Mucosa of descending colon (tissue), 3 donors: Measurements from ENCODE around the gene IDH1. TPM values are rescaled to one million over a fixed set of nuclear protein-coding genes. Genes with fewer than 3 reads are reported as not detected.
"Not testable (repeated sequence)": the region's sequence is repeated elsewhere in the genome, so short reads cannot be mapped to it uniquely, and the experiment has no call there.

Experiments
- ATAC-seq: fragments of 200-7000 bp; cut with Tn5 transposase; one replicate; pipeline ENCODE4 v1.9.1; 2020; ENCODE audit warnings: mild to moderate bottlenecking, moderate library complexity
- DNase-seq, 3 donors: peaks; one replicate each; pipeline ENCODE4 v3.0.0-alpha.2; 2020
- H3K36me3 ChIP-seq: fragments of 200-600 bp; one replicate; pipeline ENCODE4 v1.8.0; 2021; ENCODE audit warnings: low read depth, mild to moderate bottlenecking
- H3K4me1 ChIP-seq: fragments of 200-600 bp; one replicate; pipeline ENCODE4 v1.8.0; 2021; ENCODE audit warnings: low read depth, mild to moderate bottlenecking
- H3K4me3 ChIP-seq: fragments of 200-600 bp; one replicate; pipeline ENCODE4 v1.8.0; 2021; ENCODE audit warnings: mild to moderate bottlenecking
- H3K9me3 ChIP-seq: fragments of 200-600 bp; one replicate; pipeline ENCODE4 v1.8.0; 2021; ENCODE audit warnings: mild to moderate bottlenecking
- intact Hi-C, 2 donors: fragments of 100-400 bp; cut with DNase I in 1 of 2; cut with micrococcal nuclease in 1 of 2; formaldehyde crosslinking; loops; one replicate each; pipeline versions ENCODE4 v1.11.0 to v1.11.1; 2022; cut with DNase I, micrococcal nuclease
- total RNA-seq, 3 donors: library from RNA; stranded (reverse); fragmentation: NEBNext Ultra II Directional in 2 of 3; extraction: Animal tissue kit (Norgen Biotek cat#: 25700) in 2 of 3; gene quantifications; one replicate each; pipeline versions ENCODE4 v1.2.1 to v1.2.4, GENCODE V29; 2021 to 2023
- TF ChIP-seq, protein P1 (sequence below): fragments of 200-600 bp; IDR thresholded peaks from one replicate; pipeline ENCODE4 v1.8.0; 2022; ENCODE audit warnings: antibody characterized with exemption, mild to moderate bottlenecking
- donor health status: DM: no; HTN: no; CAD: no; lungs with moderate emphysema.
- donor health status: DM: no; HTN: no; CAD: no.
- donor health status: DM: no; HTN: yes; CAD: no.

The IDH1 gene
- total RNA-seq, 3 donors from 2014 or later: 105 to 233 (median 227) TPM

DNA sequence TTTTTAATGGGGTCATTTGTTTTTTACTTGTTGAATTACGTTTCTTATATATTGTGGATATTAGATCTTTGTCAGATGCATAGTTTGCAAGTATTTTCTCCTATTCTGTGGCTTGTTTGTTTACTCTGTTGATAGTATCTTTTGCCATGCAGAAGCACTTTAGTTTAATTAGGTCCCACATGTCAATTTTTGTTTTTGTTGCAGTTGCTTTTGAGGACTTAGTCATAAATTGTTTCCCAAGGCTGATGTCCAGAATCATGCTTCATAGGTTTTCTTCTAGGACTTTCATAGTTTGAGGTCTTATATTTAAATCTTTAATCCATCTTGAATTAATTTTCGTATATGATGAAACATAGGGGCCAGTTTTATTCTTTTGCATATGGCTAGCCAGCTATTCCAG is 24.4 kb upstream of the IDH1 start:
- Histone ChIP-seq H3K4me1 (no peaks in the 10 kb centered on the region), H3K4me3 (no peak overlapping the region), H3K36me3 (no peaks in the 10 kb centered on the region), H3K9me3 (peaks cover 3% of the 10 kb centered on the region)
- intact Hi-C loops: no loop called here
- DNase-seq: no peak
- ATAC-seq: no peak
- TF ChIP-seq, protein P1, sequence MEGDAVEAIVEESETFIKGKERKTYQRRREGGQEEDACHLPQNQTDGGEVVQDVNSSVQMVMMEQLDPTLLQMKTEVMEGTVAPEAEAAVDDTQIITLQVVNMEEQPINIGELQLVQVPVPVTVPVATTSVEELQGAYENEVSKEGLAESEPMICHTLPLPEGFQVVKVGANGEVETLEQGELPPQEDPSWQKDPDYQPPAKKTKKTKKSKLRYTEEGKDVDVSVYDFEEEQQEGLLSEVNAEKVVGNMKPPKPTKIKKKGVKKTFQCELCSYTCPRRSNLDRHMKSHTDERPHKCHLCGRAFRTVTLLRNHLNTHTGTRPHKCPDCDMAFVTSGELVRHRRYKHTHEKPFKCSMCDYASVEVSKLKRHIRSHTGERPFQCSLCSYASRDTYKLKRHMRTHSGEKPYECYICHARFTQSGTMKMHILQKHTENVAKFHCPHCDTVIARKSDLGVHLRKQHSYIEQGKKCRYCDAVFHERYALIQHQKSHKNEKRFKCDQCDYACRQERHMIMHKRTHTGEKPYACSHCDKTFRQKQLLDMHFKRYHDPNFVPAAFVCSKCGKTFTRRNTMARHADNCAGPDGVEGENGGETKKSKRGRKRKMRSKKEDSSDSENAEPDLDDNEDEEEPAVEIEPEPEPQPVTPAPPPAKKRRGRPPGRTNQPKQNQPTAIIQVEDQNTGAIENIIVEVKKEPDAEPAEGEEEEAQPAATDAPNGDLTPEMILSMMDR: no peak

DNA sequence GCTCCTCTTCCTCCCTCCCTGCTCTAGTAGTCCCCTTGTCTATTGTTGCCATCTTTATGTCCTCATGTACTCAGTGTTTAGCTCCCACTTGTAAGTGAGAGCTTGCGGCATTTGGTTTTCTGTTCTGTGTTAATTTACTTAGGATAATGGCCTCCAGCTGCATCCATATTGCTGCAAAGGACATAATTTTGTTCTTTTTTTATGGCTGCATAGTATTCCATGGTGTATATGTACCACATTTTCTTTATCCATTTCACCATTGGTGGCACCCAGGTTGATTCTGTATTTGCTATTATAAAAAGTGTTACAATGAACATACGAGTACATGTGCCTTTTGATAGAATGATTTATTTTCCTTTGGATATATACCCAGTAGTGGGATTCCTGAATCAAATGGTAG is 23.7 kb upstream of the IDH1 start:
- intact Hi-C loops: no loop called here
- Histone ChIP-seq H3K4me3 (no peak overlapping the region), H3K36me3 (no peaks in the 10 kb centered on the region)

DNA sequence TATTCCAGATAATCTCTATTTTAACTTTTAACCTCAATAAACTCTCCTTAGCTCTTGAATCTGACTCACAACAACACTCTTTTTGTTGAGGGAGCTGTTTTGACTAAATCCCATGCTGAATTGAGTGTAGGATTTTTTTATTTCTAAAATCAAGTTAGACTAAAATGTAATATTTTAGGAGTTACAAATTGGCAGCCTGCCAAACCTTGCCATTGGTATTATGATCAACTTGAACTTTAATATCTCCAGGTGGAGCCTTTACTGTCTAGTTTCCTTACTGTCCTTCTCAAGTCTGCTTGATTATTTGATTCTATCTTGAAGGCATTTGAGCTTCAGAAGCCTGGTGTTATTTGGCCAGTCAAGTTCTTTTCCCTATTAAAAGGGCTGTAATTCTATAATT is 19.9 kb upstream of the IDH1 start:
- Histone ChIP-seq H3K9me3 (peaks cover 3% of the 10 kb centered on the region), H3K4me1 (no peaks in the 10 kb centered on the region), H3K36me3 (no peaks in the 10 kb centered on the region), H3K4me3 (no peak overlapping the region)
- no peak for DNase-seq
- ATAC-seq: no peak
- intact Hi-C loops: no loop called here
- TF ChIP-seq, protein P1: no peak

More for the DNA sequence above, 23.7 kb upstream of the IDH1 start:
- no peaks in the 10 kb centered on the region for H3K4me1 ChIP-seq
- H3K9me3 ChIP-seq: peaks cover 3% of the 10 kb centered on the region
- DNase-seq (no peak), ATAC-seq (no peak)
- TF ChIP-seq, protein P1: no peak

DNA sequence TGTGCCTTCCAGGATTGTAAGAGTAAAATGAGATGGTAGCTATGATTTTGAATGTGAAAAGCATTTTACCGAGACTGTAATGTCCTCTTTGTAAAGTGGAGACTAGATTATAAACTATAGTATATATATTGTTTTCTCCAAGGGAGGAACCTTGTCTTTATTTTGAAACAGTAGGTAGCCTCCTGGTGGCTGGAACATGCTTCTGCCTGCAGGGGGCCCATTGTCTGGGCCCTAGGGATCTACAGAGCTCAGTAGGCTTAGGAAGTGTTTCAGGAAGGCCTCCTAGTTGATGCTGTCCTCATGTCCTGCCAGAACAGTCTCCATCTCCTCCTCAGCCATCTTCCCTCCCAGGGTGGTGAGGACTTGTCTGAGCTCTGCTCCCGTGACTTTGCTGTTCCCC is 14.2 kb upstream of the IDH1 start:
- Histone ChIP-seq H3K36me3 (no peaks in the 10 kb centered on the region), H3K4me1 (peaks cover 16% of the 10 kb centered on the region), H3K9me3 (no peaks in the 10 kb centered on the region), H3K4me3 (no peak overlapping the region)
- DNase-seq (no peak), ATAC-seq (no peak)
- TF ChIP-seq, protein P1: no peak
- intact Hi-C loops: no loop called here

DNA sequence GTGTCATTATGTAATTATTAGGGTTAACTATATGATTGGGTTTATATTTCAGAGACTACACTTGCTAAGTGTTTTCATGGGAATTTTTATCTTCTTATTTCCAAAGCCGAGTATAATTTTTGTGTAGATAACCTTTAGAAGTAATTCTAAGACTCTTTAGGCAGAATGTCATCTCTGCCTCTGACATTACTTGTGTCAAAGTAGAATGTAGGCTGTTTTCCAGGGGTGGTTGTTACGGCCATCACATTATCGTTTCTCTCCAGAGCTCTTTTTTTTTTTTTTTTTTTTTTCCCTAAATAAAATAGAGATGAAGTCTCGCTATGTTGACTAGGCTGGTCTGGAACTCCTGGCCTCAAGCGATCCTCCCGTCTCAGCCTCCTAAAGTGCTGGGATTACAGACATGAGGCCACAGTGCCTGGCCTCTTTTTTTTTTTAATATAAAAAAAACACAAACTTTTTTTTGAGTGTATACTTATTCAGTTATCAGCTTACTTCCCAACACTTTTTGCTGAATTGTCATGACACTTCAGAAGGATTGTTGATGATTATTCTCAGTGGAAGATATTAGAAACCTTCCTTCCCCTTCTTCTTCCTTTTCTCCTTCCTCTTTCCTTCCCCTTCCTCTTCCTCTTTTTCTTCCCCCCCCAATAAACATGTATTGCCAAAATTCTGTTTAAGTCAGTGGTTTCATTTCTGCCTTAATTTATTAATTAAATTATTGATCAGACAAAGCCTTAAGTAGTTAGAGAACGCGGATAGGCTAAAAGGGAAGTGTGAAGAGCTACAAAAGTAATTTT is 13.5 kb upstream of the IDH1 start:
- Histone ChIP-seq H3K4me3 (no peak overlapping the region), H3K4me1 (peaks cover 16% of the 10 kb centered on the region), H3K36me3 (no peaks in the 10 kb centered on the region), H3K9me3 (no peaks in the 10 kb centered on the region)
- intact Hi-C loops: no loop called here
- ATAC-seq (no peak), DNase-seq (no peak)
- TF ChIP-seq, protein P1: no peak

DNA sequence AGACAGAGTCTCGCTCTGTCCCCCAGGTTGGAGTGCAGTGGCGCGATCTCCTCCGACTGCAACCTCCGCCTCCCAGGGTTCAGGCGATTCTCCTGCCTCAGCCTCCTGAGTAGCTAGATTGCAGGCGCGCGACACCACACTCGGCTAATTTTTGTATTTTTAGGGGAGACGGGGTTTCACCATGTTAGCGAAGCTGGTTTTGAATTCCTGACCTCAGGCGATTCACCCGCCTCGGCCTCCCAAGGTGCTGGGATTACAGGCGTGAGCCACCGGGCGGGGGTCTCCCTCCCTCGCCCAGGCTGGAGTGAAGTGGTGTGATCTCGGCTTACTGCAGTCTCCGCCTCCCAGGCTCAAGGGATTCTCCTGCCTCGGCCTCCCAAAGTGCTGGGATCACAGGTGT is 12.7 kb upstream of the IDH1 start:
- H3K4me1 ChIP-seq: peaks cover 16% of the 10 kb centered on the region
- DNase-seq, ATAC-seq, H3K4me3 ChIP-seq, H3K36me3 ChIP-seq, intact Hi-C loops, H3K9me3 ChIP-seq: not testable (repeated sequence)
